K562 (cell line): Measurements from ENCODE around the gene HDAC5. TPM values are rescaled to one million over a fixed set of nuclear protein-coding genes. Genes with fewer than 3 reads are reported as not detected.

Source experiments
- ARID2 ChIP-seq: fragments of 450-650 bp; IDR thresholded peaks from 2 replicates; pipeline ENCODE4 v1.6.1; 2017; ENCODE audit warnings: antibody characterized with exemption, mild to moderate bottlenecking
- ARID3B ChIP-seq: fragments of 250-450 bp; sonication (Bioruptor Pico); IDR thresholded peaks from 2 replicates; pipeline ENCODE4 v1.4.0; 2020; ENCODE audit warnings: borderline replicate concordance
- ARNT ChIP-seq, 2 experiments: fragments of 450-650 bp; IDR thresholded peaks; 2 replicates each; pipeline ENCODE4 v1.6.1; 2016; ENCODE audit warnings: mild to moderate bottlenecking in 1 of 2
- CGGBP1 ChIP-seq: fragments of 250-450 bp; sonication (Bioruptor Pico); IDR thresholded peaks from 2 replicates; pipeline ENCODE4 v1.9.0; 2021; ENCODE audit warnings: mild to moderate bottlenecking
- CREM ChIP-seq: IDR thresholded peaks from 2 replicates; pipeline ENCODE4 v1.6.1; 2014; ENCODE audit warnings: antibody characterized with exemption, low read depth
- CTCFL ChIP-seq: IDR thresholded peaks from 2 replicates; pipeline ENCODE4 v1.6.1; 2011; ENCODE audit warnings: borderline replicate concordance, low read depth, mild to moderate bottlenecking, moderate library complexity, low read length; ENCODE audit not compliant: insufficient read depth, poor library complexity, severe bottlenecking
- EP400 ChIP-seq: fragments of 450-650 bp; IDR thresholded peaks from 2 replicates; pipeline ENCODE4 v1.6.1; 2017; ENCODE audit warnings: antibody characterized with exemption, mild to moderate bottlenecking, moderate library complexity
- GTF2E2 ChIP-seq: fragments of 200-800 bp; sonication (Bioruptor generic); IDR thresholded peaks from 2 replicates; pipeline ENCODE4 v1.6.1; 2016; ENCODE audit warnings: missing genetic modification characterization, missing compliant biosample characterization
- JUNB ChIP-seq: fragments of 450-650 bp; formaldehyde crosslinking; conservative IDR thresholded peaks from 2 replicates; pipeline ENCODE4 v1.4.0; 2020; ENCODE audit warnings: mild to moderate bottlenecking
- L3MBTL2 ChIP-seq: fragments of 450-650 bp; IDR thresholded peaks from 2 replicates; pipeline ENCODE4 v1.6.1; 2016; ENCODE audit warnings: mild to moderate bottlenecking, moderate library complexity
- MAZ ChIP-seq, 2 experiments: fragments of 450-650 bp in 1 of 2; sonication (generic) in 1 of 2; formaldehyde crosslinking; IDR thresholded peaks in 1 of 2; conservative IDR thresholded peaks in 1 of 2; 2 replicates each; pipeline versions ENCODE4 v1.4.0 to v1.5.0; 2020; ENCODE audit warnings: mild to moderate bottlenecking in 1 of 2, missing genetic modification reagents in 1 of 2
- MEF2A ChIP-seq: IDR thresholded peaks from 2 replicates; pipeline ENCODE4 v1.6.1; 2011; ENCODE audit warnings: low read depth, mild to moderate bottlenecking, low read length, moderate library complexity; ENCODE audit not compliant: control insufficient read depth
- MXI1 ChIP-seq: IDR thresholded peaks from 2 replicates; pipeline ENCODE4 v1.6.1; 2011; ENCODE audit warnings: low read depth, mild to moderate bottlenecking, improper control_type of control experiment, low read length
- RNF2 ChIP-seq: sonication (generic); IDR thresholded peaks from 2 replicates; pipeline ENCODE4 v1.6.1; 2016
- TEAD2 ChIP-seq: fragments of 450-650 bp; IDR thresholded peaks from 2 replicates; pipeline ENCODE4 v1.6.1; 2016; ENCODE audit warnings: missing genetic modification characterization, control low read depth, missing compliant biosample characterization
- THAP12 ChIP-seq: fragments of 250-450 bp; sonication (Bioruptor Pico); IDR thresholded peaks from 2 replicates; pipeline ENCODE4 v1.9.0; 2021; ENCODE audit warnings: mild to moderate bottlenecking, inconsistent platforms
- ZNF165 ChIP-seq: fragments of 250-450 bp; sonication (Bioruptor Pico); IDR thresholded peaks from 2 replicates; pipeline ENCODE4 v1.4.0; 2020; ENCODE audit warnings: borderline replicate concordance
- ZNF395 ChIP-seq: fragments of 200-800 bp; sonication (Bioruptor generic); IDR thresholded peaks from 2 replicates; pipeline ENCODE4 v1.6.1; 2017; ENCODE audit warnings: missing genetic modification characterization, missing compliant biosample characterization
- polyA plus RNA-seq, 8 experiments: library from polyadenylated mRNA; depleted of rRNA in 4 of 8; stranded (reverse) in 5 of 8; unstranded in 3 of 8; fragments of >200 nt; fragmentation: Nextera tagmentation in 2 of 8; fragmentation: Illumina TruSeq in 1 of 8; extraction: Ambion mirVana in 2 of 8; extraction: Trizol in 1 of 8; gene quantifications; 2 replicates each; pipeline versions ENCODE4 v1.2.1 to v1.2.3, GENCODE V29; 2011 to 2014; ENCODE audit warnings: inconsistent platforms in 1 of 8, missing spikeins in 1 of 8
- total RNA-seq, 7 experiments: library from RNA; depleted of rRNA in 6 of 7; stranded (reverse); fragments of >200 nt in 6 of 7; fragmentation: Illumina TruSeq in 2 of 7; extraction: Trizol in 2 of 7; gene quantifications; 2 replicates each; pipeline versions ENCODE4 v1.2.1 to v1.2.3, GENCODE V29; 2011 to 2021; ENCODE audit warnings: low replicate concordance in 1 of 7

The HDAC5 gene
- total and polyA plus RNA-seq, 9 of the 15 experiments (the other 6 are each of a cell fraction or from before 2014, with no cell fraction given): 0.45 to 26.2 (median 16.4) TPM

GRCh38 chr17:44123356-44124117, at the start of gene HDAC5 (continued):
- TF ChIP-seq MAZ (CRISPR knock-in tag; conservative IDR thresholded peaks at IDR 0.05 in 1 of 2, IDR thresholded peaks at IDR 0.05 in 1 of 2): peak; percentile 92 to 96
- TF ChIP-seq ZNF395 (CRISPR knock-in tag): peak; percentile 65; the same call in 1 of the 2 replicates
- TF ChIP-seq ZNF165 (CRISPR knock-in tag): no peak
- TF ChIP-seq RNF2: 0 out of 2 replicates have a peak, but pooled peaks have one; percentile 50
- TF ChIP-seq ARID3B: no peak
- TF ChIP-seq L3MBTL2: peak; percentile 68; the same call in 1 of the 2 replicates
- peak; percentile 87 for TF ChIP-seq MEF2A
- TF ChIP-seq EP400: peak; percentile 99
- no peak for TF ChIP-seq CGGBP1 (CRISPR knock-in tag)
- no peak for TF ChIP-seq TEAD2 (tag)
- 0 out of 4 replicates have a peak, but pooled peaks of 1 of the 2 experiments have one; percentile 78 for TF ChIP-seq ARNT (IDR thresholded peaks at IDR 0.05)
- TF ChIP-seq CREM: peak; percentile 82
- peak; percentile 85 for TF ChIP-seq CTCFL
- no peak for TF ChIP-seq JUNB (CRISPR knock-in tag)
- TF ChIP-seq ARID2: 0 out of 2 replicates have a peak, but pooled peaks have one; percentile 7
- no peak for TF ChIP-seq GTF2E2 (tag)
- TF ChIP-seq MXI1: peak; percentile 73; the same call in 1 of the 2 replicates
- peak; percentile 16; the same call in 1 of the 2 replicates for TF ChIP-seq THAP12 (CRISPR knock-in tag)
